RWPE1 (cell line): Measurements from ENCODE around the gene CD37.

Source experiments
- CTCF ChIA-PET: fragments of 350-600 bp; sonication (Branson Sonifier 250); formaldehyde crosslinking; extraction: SDS; loops from one replicate; lab custom pipeline; 2021; lab: Yijun Ruan, JAX
- POLR2A ChIA-PET: fragments of 400-600 bp; formaldehyde crosslinking; extraction: SDS; loops from one replicate; lab custom pipeline; 2020; ENCODE audit warnings: antibody characterized with exemption; ENCODE audit not compliant: low non-redundant PET; lab: Yijun Ruan, JAX
- DNase-seq: peaks from one replicate; pipeline ENCODE4 v3.0.0; 2012; ENCODE audit warnings: low spot score
- H3K27ac ChIP-seq: fragments of 450-650 bp; 2 replicates; pipeline ENCODE4 v1.5.1; 2017
- CTCF ChIP-seq: fragments of 450-650 bp; conservative IDR thresholded peaks from 2 replicates; pipeline ENCODE4 v1.5.1; 2017; ENCODE audit warnings: low read depth, mild to moderate bottlenecking

CD37 gene

GRCh38 chr19:49347191-49347590, 12.0 kb downstream of the CD37 start:
- no peak for TF ChIP-seq CTCF
- POLR2A ChIA-PET = no interaction called here
- CTCF ChIA-PET = no interaction called here
- H3K27ac ChIP-seq = no peak overlapping the region
- no peak for DNase-seq

GRCh38 chr19:49347835-49348234, 12.6 kb downstream of the CD37 start:
- POLR2A ChIA-PET = interaction anchor here (0.5 kb wide), 1 partner anchor 216 kb away, joined by 3 read pairs; no protein-coding TSS in a partner anchor
- no peak for TF ChIP-seq CTCF
- no peak overlapping the region for H3K27ac ChIP-seq
- CTCF ChIA-PET = interaction anchor here (1.1 kb wide), 1 partner anchor 11 kb away, joined by 3 read pairs; no protein-coding TSS in a partner anchor
- peak; percentile 62 for DNase-seq

GRCh38 chr19:49348305-49349189, 13.3 kb downstream of the CD37 start:
- H3K27ac ChIP-seq = no peak overlapping the region

GRCh38 chr19:49349567-49349966, 14.4 kb downstream of the CD37 start:
- no peak for TF ChIP-seq CTCF
- no peak for DNase-seq
- ChIA-PET CTCF (interaction anchor here (0.6 kb wide), 1 partner anchor 16 kb away, joined by 3 read pairs; no protein-coding TSS in a partner anchor), POLR2A (no interaction called here)
- H3K27ac ChIP-seq = no peak overlapping the region

More at GRCh38 chr19:49348305-49349189, 13.3 kb downstream of the CD37 start:
- TF ChIP-seq CTCF = no peak
- POLR2A ChIA-PET = no interaction called here
- DNase-seq = no peak
- CTCF ChIA-PET = interaction anchor here (0.6 to 1.1 kb wide), 2 partner anchors 12 to 15 kb away, joined by 3 read pairs; no protein-coding TSS in a partner anchor

GRCh38 chr19:49355909-49356353, 20.7 kb downstream of the CD37 start:
- no peak for DNase-seq
- POLR2A ChIA-PET = no interaction called here
- TF ChIP-seq CTCF = no peak
- peak overlapping the region; percentile 13; the same call in 1 of the 2 replicates for H3K27ac ChIP-seq
- CTCF ChIA-PET = no interaction called here

- POLR2A ChIA-PET = no interaction called here
These were observed 21.2 kb downstream of the CD37 start for GRCh38 chr19:49356382-49356781.

More at GRCh38 chr19:49356382-49356781, 21.2 kb downstream of the CD37 start:
- DNase-seq = no peak
- TF ChIP-seq CTCF = no peak
- H3K27ac ChIP-seq = 0 out of 2 replicates have a peak overlapping the region, but pooled peaks have one; percentile 29
- CTCF ChIA-PET = no interaction called here
